ENCODE measurements around the gene NAGLU.

DNA sequence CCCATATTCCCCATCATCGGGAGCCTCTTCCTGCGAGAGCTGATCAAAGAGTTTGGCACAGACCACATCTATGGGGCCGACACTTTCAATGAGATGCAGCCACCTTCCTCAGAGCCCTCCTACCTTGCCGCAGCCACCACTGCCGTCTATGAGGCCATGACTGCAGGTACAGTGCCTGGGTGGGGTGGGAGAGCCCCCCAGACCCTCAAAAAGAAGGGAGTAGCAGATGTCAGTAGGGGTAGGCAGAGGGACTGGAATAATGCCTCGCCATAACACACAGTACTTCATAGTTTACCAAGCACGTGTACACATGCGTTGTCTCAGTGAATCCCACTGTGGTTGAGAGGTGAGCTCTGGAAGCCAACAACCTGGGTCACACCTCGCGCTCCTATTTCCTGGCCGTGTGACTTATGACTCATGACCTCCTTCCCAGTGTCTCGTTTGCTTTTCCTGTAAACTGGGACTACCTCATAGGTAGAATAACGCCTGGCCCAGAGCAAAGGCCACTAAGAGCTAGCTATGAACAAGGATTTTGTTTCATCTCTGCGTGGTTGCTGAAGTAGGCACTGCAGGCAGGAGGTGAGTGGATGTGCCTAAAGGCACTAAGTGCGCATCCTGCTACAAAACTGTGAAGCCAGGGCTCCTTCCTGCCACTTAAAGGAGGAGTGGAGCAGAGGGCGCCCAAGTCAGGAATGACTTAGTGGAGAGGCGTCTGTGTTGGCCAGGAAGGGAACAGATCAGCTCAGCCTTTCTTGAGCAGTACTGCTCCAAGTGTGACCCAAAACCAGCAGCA, 5.2 kb downstream of the NAGLU start:
- TF ChIP-seq YY1 (IDR thresholded peaks at IDR 0.05; ENCODE audit: insufficient read depth, insufficient read length) (no peak), ZNF274 (IDR thresholded peaks at IDR 0.05; ENCODE audit: low read depth, low read length) (no peak)

Data from NT2/D1 (cell line).